Measurements from ENCODE around the gene MCM10. TPM values are rescaled to one million over a fixed set of nuclear protein-coding genes. Genes with fewer than 3 reads are reported as not detected.

MCM10 gene
- polyA plus RNA-seq, 1 donor from 2014 or later = 0.63 TPM

GRCh38 chr10:13189961-13190360, 28.6 kb downstream of the MCM10 start:
- Histone ChIP-seq H3K36me3 (ENCODE audit: insufficient read depth, low read length) (no peaks in the 10 kb centered on the region), H3K9me2 (ENCODE audit: insufficient read depth, low read length) (no peaks in the 10 kb centered on the region)

GRCh38 chr10:13190816-13191215, 29.5 kb downstream of the MCM10 start:
- Histone ChIP-seq H2AFZ (ENCODE audit: low read depth, low read length) (no peak overlapping the region), H3K4me3 (ENCODE audit: low read length) (no peak overlapping the region), H3K27ac (ENCODE audit: low read length) (no peak overlapping the region), H3K9ac (ENCODE audit: low read length) (no peak overlapping the region), H3K4me2 (ENCODE audit: low read length) (no peak overlapping the region), H3K9me2 (ENCODE audit: insufficient read depth, low read length) (no peaks in the 10 kb centered on the region), H3K9me3 (ENCODE audit: low read length) (no peaks in the 10 kb centered on the region), H3F3A (ENCODE audit: insufficient read depth, low read length, poor library complexity, severe bottlenecking) (no peaks in the 10 kb centered on the region), H3K79me2 (replicated peaks; ENCODE audit: insufficient read depth, low read length) (no peaks in the 10 kb centered on the region), H4K20me1 (ENCODE audit: insufficient read depth) (no peaks in the 10 kb centered on the region), H3K36me3 (ENCODE audit: insufficient read depth, low read length) (no peaks in the 10 kb centered on the region), H3K27me3 (ENCODE audit: insufficient read depth, low read depth, low read length) (no peaks in the 10 kb centered on the region)
- TF ChIP-seq REST (IDR thresholded peaks at IDR 0.05; ENCODE audit: borderline replicate concordance) = no peak
- TF ChIP-seq EP300 (conservative IDR thresholded peaks at IDR 0.05; ENCODE audit: poor library complexity, severe bottlenecking) = no peak
- no peak for TF ChIP-seq MXI1 (conservative IDR thresholded peaks at IDR 0.05; ENCODE audit: poor library complexity, severe bottlenecking)
- TF ChIP-seq RAD21 (conservative IDR thresholded peaks at IDR 0.05) = no peak
- no peak for TF ChIP-seq SMC3 (conservative IDR thresholded peaks at IDR 0.05; ENCODE audit: poor library complexity)
- no peak for TF ChIP-seq EZH2 (IDR thresholded peaks at IDR 0.05; ENCODE audit: borderline replicate concordance, insufficient read depth, low read length, poor library complexity, severe bottlenecking)

More at GRCh38 chr10:13189961-13190360, 28.6 kb downstream of the MCM10 start:
- H3K9ac ChIP-seq (ENCODE audit: low read length) = no peak overlapping the region
- H4K20me1 ChIP-seq (ENCODE audit: insufficient read depth) = no peaks in the 10 kb centered on the region
- no peaks in the 10 kb centered on the region for H3K79me2 ChIP-seq (replicated peaks; ENCODE audit: insufficient read depth, low read length)
- H3K4me3 ChIP-seq (ENCODE audit: low read length) = no peak overlapping the region
- no peak overlapping the region for H3K27ac ChIP-seq (ENCODE audit: low read length)
- no peaks in the 10 kb centered on the region for H3K27me3 ChIP-seq (ENCODE audit: insufficient read depth, low read depth, low read length)
- no peaks in the 10 kb centered on the region for H3K9me3 ChIP-seq (ENCODE audit: low read length)
- no peak overlapping the region for H3K4me2 ChIP-seq (ENCODE audit: low read length)
- H2AFZ ChIP-seq (ENCODE audit: low read depth, low read length) = no peak overlapping the region
- H3F3A ChIP-seq (ENCODE audit: insufficient read depth, low read length, poor library complexity, severe bottlenecking) = no peaks in the 10 kb centered on the region
- TF ChIP-seq EZH2 (IDR thresholded peaks at IDR 0.05; ENCODE audit: borderline replicate concordance, insufficient read depth, low read length, poor library complexity, severe bottlenecking) (no peak), MXI1 (conservative IDR thresholded peaks at IDR 0.05; ENCODE audit: poor library complexity, severe bottlenecking) (no peak), CTCF (IDR thresholded peaks at IDR 0.05; ENCODE audit: poor library complexity, severe bottlenecking) (no peak), POLR2AphosphoS5 (IDR thresholded peaks at IDR 0.05) (no peak), SMC3 (conservative IDR thresholded peaks at IDR 0.05; ENCODE audit: poor library complexity) (no peak), RAD21 (conservative IDR thresholded peaks at IDR 0.05) (no peak), EP300 (conservative IDR thresholded peaks at IDR 0.05; ENCODE audit: poor library complexity, severe bottlenecking) (no peak), TAF1 (IDR thresholded peaks at IDR 0.05; ENCODE audit: low read depth) (no peak), REST (IDR thresholded peaks at IDR 0.05; ENCODE audit: borderline replicate concordance) (no peak)

All from neural cell (in vitro differentiated cells).